ENCODE results near the gene ADAMTSL1.
A peak's percentile ranks its signal among the peaks of the same experiment; 100 is the strongest.

ADAMTSL1 gene

DNA sequence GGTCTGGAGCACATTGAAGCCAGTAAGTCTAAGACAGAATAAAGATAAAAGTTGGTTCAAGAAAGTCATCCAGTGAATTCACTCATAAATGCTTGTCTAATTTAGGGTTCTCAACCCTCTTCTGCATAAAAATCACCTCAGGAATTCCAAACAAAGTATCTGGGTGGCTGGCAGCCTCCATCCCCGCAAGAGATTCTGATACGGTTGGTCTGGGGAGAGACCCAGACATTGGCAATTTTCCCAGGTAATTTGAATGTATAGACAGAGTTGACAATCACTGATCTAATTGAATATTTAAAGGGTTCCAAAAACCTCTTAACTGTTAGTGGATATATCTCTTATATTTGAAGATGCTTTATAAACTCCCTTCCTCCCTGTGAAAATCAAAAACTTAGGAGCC is 14.9 kb downstream of the ADAMTSL1 start:
- H3K4me3 ChIP-seq (ENCODE audit: low read length), result no peak overlapping the region
- TF ChIP-seq, protein P1, sequence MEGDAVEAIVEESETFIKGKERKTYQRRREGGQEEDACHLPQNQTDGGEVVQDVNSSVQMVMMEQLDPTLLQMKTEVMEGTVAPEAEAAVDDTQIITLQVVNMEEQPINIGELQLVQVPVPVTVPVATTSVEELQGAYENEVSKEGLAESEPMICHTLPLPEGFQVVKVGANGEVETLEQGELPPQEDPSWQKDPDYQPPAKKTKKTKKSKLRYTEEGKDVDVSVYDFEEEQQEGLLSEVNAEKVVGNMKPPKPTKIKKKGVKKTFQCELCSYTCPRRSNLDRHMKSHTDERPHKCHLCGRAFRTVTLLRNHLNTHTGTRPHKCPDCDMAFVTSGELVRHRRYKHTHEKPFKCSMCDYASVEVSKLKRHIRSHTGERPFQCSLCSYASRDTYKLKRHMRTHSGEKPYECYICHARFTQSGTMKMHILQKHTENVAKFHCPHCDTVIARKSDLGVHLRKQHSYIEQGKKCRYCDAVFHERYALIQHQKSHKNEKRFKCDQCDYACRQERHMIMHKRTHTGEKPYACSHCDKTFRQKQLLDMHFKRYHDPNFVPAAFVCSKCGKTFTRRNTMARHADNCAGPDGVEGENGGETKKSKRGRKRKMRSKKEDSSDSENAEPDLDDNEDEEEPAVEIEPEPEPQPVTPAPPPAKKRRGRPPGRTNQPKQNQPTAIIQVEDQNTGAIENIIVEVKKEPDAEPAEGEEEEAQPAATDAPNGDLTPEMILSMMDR (conservative IDR thresholded peaks at IDR 0.05; ENCODE audit: low read length), result no peak
- DNase-seq (ENCODE audit: low read depth), result no peak

DNA sequence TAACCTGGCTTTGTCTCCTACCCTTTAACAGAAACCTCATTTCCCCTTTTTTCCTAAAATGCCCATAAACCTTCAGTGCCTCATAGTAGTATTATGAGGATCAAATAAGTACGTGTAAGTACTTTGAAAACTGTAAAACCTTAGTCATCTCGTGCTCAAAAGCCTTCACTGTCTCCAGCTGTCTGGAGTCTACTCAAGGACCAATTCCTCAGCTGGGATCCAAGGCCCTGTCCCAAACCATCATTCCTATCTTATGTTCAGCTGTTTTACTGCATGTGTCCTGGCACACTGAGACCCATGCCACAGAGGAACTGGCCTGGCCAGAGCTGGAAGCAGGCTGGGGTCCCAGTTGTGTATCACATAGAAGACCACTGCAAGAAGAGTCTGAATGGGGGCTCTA is 15.9 kb downstream of the ADAMTSL1 start:
- TF ChIP-seq, protein P1 (conservative IDR thresholded peaks at IDR 0.05; ENCODE audit: low read length), result no peak
- peak overlapping the region; percentile 38 for H3K4me3 ChIP-seq (ENCODE audit: low read length)
- peak; percentile 94 for DNase-seq (ENCODE audit: low read depth)

DNA sequence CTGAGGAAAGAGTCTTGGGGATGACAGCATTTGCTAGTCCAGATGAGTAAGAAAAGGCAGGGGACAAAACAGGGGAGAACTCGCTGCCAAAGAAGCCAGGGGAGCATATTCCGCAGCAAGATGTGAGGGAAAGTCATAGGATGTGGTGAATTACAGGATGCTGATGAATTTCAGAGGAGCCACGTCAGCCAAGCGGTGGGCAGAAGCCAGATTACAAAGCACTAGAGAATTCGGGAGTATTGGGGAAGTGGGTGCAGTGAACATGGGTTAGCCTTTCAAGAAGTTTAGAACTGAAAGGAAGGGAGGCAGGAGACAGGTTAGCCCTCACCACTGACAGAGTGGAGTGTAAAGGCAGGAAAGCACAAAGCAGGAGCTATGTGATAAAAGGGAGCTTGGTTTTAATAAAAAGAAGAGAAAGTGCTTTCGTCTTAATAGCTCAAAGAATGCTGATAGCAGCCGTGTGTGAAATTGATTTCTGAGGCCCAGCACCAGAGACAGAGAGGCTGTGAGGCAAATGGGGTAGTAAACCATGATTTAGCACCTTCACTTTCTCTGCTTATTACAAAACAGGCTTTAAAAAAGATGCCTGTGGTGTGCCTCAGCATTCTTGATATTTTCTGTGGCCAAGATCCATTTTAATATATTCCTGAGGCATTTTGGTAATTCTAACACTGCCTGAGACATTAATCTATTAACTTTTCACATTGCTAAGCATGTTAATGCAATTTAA is 16.9 kb downstream of the ADAMTSL1 start:
- TF ChIP-seq, protein P1 (conservative IDR thresholded peaks at IDR 0.05; ENCODE audit: low read length), result no peak
- H3K4me3 ChIP-seq (ENCODE audit: low read length), result peak overlapping the region; percentile 48
- peak; percentile 100 for DNase-seq (ENCODE audit: low read depth)

DNA sequence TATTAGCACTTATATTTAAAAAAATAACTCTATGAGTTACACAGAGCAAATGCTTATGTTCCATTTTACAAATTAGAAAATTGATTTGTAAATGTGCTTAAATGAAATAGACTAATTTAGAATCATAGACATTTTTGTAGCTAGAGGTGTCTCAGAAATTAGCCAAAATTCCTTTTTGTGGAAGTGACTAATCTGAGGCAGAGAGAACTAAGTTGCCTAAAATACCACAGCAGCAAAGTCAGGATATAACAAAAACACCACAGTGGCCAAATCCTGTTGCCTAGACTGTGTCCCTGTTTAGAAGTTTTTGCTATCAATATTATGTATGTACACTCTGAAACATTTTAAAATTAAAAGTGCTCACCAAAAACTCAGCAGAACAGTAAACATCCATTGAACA is 18.7 kb downstream of the ADAMTSL1 start:
- TF ChIP-seq, protein P1 (conservative IDR thresholded peaks at IDR 0.05; ENCODE audit: low read length), result no peak
- peak; percentile 76 for DNase-seq (ENCODE audit: low read depth)
- no peak overlapping the region for H3K4me3 ChIP-seq (ENCODE audit: low read length)

DNA sequence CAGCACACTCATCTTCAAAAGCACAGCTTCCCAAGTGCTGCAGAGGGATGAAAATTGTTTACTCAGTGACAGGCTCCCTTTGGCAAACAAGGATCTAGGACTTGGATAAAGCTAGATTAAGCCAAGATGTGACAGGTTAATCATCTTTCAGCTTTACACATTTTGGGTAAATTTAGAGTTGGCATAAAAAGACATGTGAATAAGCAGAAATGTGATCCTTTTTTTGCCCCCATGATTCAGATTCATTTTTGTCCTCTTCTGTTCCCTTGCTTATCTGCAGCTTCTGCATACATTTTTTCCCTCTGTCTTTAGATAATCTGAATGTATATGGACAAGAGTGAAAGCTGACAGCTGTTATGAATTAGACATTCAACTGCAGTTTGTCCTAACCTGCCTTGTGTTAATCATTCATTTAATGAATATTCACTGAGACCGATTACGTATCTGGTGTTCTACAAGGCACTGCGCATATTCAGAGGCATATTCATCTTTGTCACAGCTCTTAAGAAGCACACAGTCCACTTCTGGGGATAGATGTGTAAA is 19.6 kb downstream of the ADAMTSL1 start:
- no peak overlapping the region for H3K4me3 ChIP-seq (ENCODE audit: low read length)
- peak; percentile 61 for DNase-seq (ENCODE audit: low read depth)
- TF ChIP-seq, protein P1 (conservative IDR thresholded peaks at IDR 0.05; ENCODE audit: low read length), result no peak

DNA sequence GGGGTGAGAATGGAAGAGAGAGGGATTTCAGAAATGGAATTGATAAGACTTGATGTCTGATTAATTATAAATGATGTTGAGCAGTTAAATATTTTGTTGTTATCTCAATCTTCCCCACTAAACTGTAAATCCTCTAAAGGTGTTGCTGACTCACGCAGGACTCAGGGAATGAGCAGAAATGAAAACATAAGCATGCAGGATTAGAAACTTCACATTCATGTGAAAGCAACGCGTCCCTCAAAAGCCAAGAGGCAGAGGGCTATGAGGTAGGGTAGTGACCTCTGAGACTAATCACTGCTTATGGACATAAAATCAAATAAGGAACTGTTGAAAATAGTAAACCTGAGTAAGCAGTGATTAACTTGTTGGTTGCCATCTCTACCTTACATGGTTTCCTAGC is 21.1 kb downstream of the ADAMTSL1 start:
- DNase-seq (ENCODE audit: low read depth), result no peak
- no peak overlapping the region for H3K4me3 ChIP-seq (ENCODE audit: low read length)
- TF ChIP-seq, protein P1 (conservative IDR thresholded peaks at IDR 0.05; ENCODE audit: low read length), result no peak
